ENCODE data around the gene WBP11. TPM values are rescaled to one million over a fixed set of nuclear protein-coding genes. Genes with fewer than 3 reads are reported as not detected.

The WBP11 gene
- total and polyA plus RNA-seq, 10 donors = 16.0 to 61.4 (median 24.6) TPM

DNA sequence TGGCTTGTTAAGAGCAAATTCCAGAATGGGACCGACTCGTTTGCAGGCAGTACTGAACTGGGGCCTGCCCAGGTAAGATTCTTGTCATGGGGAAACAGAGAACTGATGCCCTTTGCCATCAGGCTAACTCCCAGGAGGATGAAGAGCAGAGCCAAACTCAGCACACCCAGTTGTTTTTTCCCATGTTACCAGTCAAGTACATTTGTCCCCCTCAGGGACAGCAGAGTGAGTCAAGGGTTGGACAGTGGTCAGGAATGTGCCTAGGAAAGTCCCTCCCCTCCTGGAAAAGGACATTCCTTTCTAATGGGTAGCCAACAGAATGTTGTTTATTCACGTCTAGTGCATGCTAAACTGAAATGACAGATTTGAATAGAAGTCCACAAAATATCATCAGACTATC is 38.5 kb upstream of the WBP11 start:
- intact Hi-C loops (cut with DNase I; ENCODE audit: low total_unique reads) = no loop called here

DNA sequence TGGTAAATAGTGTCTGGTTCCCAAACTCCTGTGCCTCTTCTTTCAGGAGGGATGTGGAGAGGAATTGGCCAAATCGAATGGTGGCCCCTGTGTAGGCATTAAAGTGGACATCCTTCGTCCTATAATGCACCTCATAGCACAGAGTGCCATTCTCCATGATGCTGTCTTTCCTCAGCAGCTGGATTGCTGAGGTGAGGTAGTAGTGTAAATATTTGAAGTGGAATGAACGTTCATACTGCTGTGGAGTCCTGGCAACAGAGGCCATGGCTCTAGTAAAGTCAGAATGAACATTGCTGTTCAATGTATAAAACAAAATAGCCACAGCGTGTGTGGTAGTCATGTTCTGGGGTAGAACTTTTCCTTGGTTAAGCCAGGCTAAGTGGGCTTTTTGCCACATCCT is 37.3 kb upstream of the WBP11 start:
- intact Hi-C loops (cut with DNase I; ENCODE audit: low total_unique reads) = no loop called here
- Histone ChIP-seq H3K4me1 (peaks cover 7 to 47% (median 12%) of the 10 kb centered on the region in 6 donors), H3K27ac (peak overlapping the region in 7 of 8 donors; percentile 73 to 85 (median 81)), H3K36me3 (peaks cover 0 to 7% (median 0%) of the 10 kb centered on the region in 6 donors), H3K9me3 (peaks cover 0 to 4% (median 0%) of the 10 kb centered on the region in 8 donors), H3K27me3 (replicated peaks in 1 of 7) (no peaks in the 10 kb centered on the region), H3K4me3 (peak overlapping the region in 3 of 8 donors; percentile 33 to 63 (median 42))
- 83 to 91% (median 88%) methylated on average over 4 of the region's 4 CpGs for WGBS, 5 donors
- no peak for DNase-seq
- TF ChIP-seq POLR2AphosphoS5 (IDR thresholded peaks at IDR 0.05) (no peak), POLR2A (IDR thresholded peaks at IDR 0.05) (no peak)
- TF ChIP-seq, protein P1, sequence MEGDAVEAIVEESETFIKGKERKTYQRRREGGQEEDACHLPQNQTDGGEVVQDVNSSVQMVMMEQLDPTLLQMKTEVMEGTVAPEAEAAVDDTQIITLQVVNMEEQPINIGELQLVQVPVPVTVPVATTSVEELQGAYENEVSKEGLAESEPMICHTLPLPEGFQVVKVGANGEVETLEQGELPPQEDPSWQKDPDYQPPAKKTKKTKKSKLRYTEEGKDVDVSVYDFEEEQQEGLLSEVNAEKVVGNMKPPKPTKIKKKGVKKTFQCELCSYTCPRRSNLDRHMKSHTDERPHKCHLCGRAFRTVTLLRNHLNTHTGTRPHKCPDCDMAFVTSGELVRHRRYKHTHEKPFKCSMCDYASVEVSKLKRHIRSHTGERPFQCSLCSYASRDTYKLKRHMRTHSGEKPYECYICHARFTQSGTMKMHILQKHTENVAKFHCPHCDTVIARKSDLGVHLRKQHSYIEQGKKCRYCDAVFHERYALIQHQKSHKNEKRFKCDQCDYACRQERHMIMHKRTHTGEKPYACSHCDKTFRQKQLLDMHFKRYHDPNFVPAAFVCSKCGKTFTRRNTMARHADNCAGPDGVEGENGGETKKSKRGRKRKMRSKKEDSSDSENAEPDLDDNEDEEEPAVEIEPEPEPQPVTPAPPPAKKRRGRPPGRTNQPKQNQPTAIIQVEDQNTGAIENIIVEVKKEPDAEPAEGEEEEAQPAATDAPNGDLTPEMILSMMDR (IDR thresholded peaks at IDR 0.05 in 8 of 11, conservative IDR thresholded peaks at IDR 0.05 in 3 of 11) = no peak

More for the DNA sequence above, 38.5 kb upstream of the WBP11 start:
- H3K4me1 ChIP-seq = peaks cover 11 to 53% (median 21%) of the 10 kb centered on the region in 6 donors
- H3K27me3 ChIP-seq (replicated peaks in 1 of 7) = no peaks in the 10 kb centered on the region
- DNase-seq = no peak
- 43 to 69% (median 63%) methylated on average over 3 of the region's 3 CpGs for WGBS, 5 donors
- peaks cover 0 to 4% (median 0%) of the 10 kb centered on the region in 8 donors for H3K9me3 ChIP-seq
- H3K36me3 ChIP-seq = peaks cover 0 to 7% (median 0%) of the 10 kb centered on the region in 6 donors
- TF ChIP-seq POLR2AphosphoS5 (IDR thresholded peaks at IDR 0.05) = peak in 2 of 3 donors; percentile 16 to 91
- TF ChIP-seq, protein P1 (IDR thresholded peaks at IDR 0.05 in 8 of 11, conservative IDR thresholded peaks at IDR 0.05 in 3 of 11) = no peak
- TF ChIP-seq POLR2A (IDR thresholded peaks at IDR 0.05) = peak in 2 of 3 donors; percentile 3 to 69
- H3K27ac ChIP-seq = peak overlapping the region; percentile 65 to 85 (median 80)
- H3K4me3 ChIP-seq = peak overlapping the region in 6 of 8 donors; percentile 16 to 63 (median 29)

DNA sequence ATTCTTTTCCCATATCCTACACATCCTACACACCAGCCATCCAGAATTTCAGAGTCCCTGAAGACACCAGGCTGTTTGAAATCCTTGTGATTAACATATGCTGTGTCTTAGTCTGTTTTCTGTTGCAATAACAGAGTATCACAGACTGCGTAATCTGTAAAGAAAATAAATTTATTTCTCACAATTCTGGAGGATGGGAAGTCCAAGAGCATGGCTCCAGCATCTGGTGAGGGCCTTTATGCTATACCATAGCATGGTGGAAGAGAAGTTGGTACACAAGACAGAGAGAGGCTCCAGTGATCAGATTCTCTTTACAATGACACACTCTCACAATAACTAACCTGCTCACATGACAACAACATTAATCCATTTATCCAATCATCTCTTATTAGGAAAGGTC is 36.0 kb upstream of the WBP11 start:
- TF ChIP-seq POLR2AphosphoS5 (IDR thresholded peaks at IDR 0.05) = no peak
- TF ChIP-seq, protein P1 (IDR thresholded peaks at IDR 0.05 in 8 of 11, conservative IDR thresholded peaks at IDR 0.05 in 3 of 11) = no peak
- TF ChIP-seq POLR2A (IDR thresholded peaks at IDR 0.05) = no peak

DNA sequence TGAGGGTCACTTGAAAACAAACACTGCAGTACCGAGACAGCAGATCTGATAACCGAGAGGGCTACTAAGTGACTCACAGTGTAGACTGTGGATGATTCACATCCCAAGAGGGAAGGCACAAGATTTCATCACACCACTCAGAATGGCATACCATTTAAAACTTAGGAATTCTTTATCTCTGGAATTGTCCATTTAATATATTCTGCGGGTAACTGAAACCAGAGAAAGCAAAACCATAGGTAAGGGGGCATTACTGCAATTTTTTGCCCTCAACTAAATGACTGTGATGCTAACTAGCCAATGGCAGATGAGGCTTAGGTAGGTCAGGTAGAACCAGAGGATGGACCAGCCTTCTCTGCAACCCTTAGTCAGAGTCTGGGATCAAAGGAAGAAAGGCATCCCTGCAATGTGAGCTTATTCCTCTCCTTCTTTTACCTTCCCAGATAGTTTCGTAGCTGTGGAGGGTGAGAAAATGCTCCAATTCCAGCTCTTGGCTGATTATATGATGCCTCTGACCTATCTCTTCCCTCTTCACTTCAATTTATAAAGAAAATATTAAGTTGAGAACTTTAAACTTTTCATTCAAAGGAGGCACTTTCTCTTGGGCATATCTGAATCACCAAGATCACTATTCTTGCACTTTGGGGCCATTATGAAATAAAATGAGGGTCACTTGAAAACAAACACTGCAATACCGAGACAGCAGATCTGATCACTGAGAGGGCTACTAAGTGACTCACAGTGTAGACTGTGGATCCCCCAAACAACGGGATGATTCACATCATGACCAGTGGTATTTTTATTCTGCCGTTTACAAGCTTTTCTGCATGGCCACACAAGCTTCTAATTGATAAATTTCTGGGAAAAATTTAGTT is 33.3 kb upstream of the WBP11 start:
- no peak for DNase-seq
- H3K9me3 ChIP-seq = peaks cover 0 to 4% (median 0%) of the 10 kb centered on the region in 8 donors
- TF ChIP-seq, protein P1 (IDR thresholded peaks at IDR 0.05 in 8 of 11, conservative IDR thresholded peaks at IDR 0.05 in 3 of 11) = no peak
- TF ChIP-seq POLR2A (IDR thresholded peaks at IDR 0.05) (no peak), POLR2AphosphoS5 (IDR thresholded peaks at IDR 0.05) (no peak)
- peaks cover 0 to 7% (median 0%) of the 10 kb centered on the region in 6 donors for H3K36me3 ChIP-seq
- no peak overlapping the region for H3K4me3 ChIP-seq
- 76 to 86% (median 78%) methylated on average over 7 of the region's 7 CpGs for WGBS, 5 donors
- H3K27ac ChIP-seq = peak overlapping the region in 5 of 8 donors; percentile 37 to 81 (median 74)
- H3K27me3 ChIP-seq (replicated peaks in 1 of 7) = no peaks in the 10 kb centered on the region
- intact Hi-C loops (cut with DNase I; ENCODE audit: low total_unique reads) = no loop called here
- H3K4me1 ChIP-seq = peaks cover 3 to 36% (median 10%) of the 10 kb centered on the region in 6 donors

More for the DNA sequence above, 36.0 kb upstream of the WBP11 start:
- intact Hi-C loops (cut with DNase I; ENCODE audit: low total_unique reads) = no loop called here
- H3K27ac ChIP-seq = peak overlapping the region in 1 of 8 donors; percentile 85
- no peaks in the 10 kb centered on the region for H3K27me3 ChIP-seq (replicated peaks in 1 of 7)
- peaks cover 0 to 7% (median 0%) of the 10 kb centered on the region in 6 donors for H3K36me3 ChIP-seq
- peaks cover 0 to 4% (median 0%) of the 10 kb centered on the region in 8 donors for H3K9me3 ChIP-seq
- peaks cover 6 to 47% (median 17%) of the 10 kb centered on the region in 6 donors for H3K4me1 ChIP-seq
- no peak for DNase-seq
- 88 to 97% (median 96%) methylated on average over 1 of the region's 1 CpG for WGBS, 5 donors
- peak overlapping the region in 2 of 8 donors; percentile 6 to 18 for H3K4me3 ChIP-seq

Measured in spleen (tissue), 11 donors.